ENCODE results near the gene CCDC85A.

CCDC85A gene

GRCh38 chr2:56348392-56349210 lies 164.8 kb downstream of the CCDC85A start:
- Histone ChIP-seq H3K36me3 (ENCODE audit: insufficient read depth, low read length) (no peaks in the 10 kb centered on the region), H3F3A (ENCODE audit: low read depth) (no peaks in the 10 kb centered on the region), H3K27me3 (ENCODE audit: insufficient read depth, low read length, poor library complexity, severe bottlenecking) (no peaks in the 10 kb centered on the region), H2AFZ (ENCODE audit: low read length) (no peak overlapping the region), H3K9me3 (ENCODE audit: insufficient read depth, low read depth, low read length) (no peaks in the 10 kb centered on the region), H3K4me3 (ENCODE audit: low read length, poor library complexity, severe bottlenecking) (no peak overlapping the region), H3K4me2 (ENCODE audit: low read depth, low read length, poor library complexity, severe bottlenecking) (no peak overlapping the region), H4K20me1 (ENCODE audit: insufficient read depth, low read length, poor library complexity, severe bottlenecking) (no peaks in the 10 kb centered on the region), H3K79me2 (ENCODE audit: insufficient read depth, low read length) (no peaks in the 10 kb centered on the region), H3K9ac (ENCODE audit: low read depth, low read length, poor library complexity, severe bottlenecking) (no peak overlapping the region), H3K4me1 (ENCODE audit: insufficient read depth, low read length, poor library complexity, severe bottlenecking) (no peaks in the 10 kb centered on the region), H3K9me2 (replicated peaks; ENCODE audit: low read depth, low read length) (no peaks in the 10 kb centered on the region)
- TF ChIP-seq CTCF (conservative IDR thresholded peaks at IDR 0.05; ENCODE audit: low read length) (no peak), EZH2phosphoT487 (IDR thresholded peaks at IDR 0.05; ENCODE audit: borderline replicate concordance) (no peak)

GRCh38 chr2:56357655-56358295 lies 174.0 kb downstream of the CCDC85A start:
- Histone ChIP-seq H3K79me2 (ENCODE audit: insufficient read depth, low read length) (no peaks in the 10 kb centered on the region), H3K9me3 (ENCODE audit: insufficient read depth, low read depth, low read length) (no peaks in the 10 kb centered on the region), H3K9ac (ENCODE audit: low read depth, low read length, poor library complexity, severe bottlenecking) (no peak overlapping the region), H3K27me3 (ENCODE audit: insufficient read depth, low read length, poor library complexity, severe bottlenecking) (no peaks in the 10 kb centered on the region), H3K9me2 (replicated peaks; ENCODE audit: low read depth, low read length) (no peaks in the 10 kb centered on the region), H3K4me2 (ENCODE audit: low read depth, low read length, poor library complexity, severe bottlenecking) (no peak overlapping the region), H4K20me1 (ENCODE audit: insufficient read depth, low read length, poor library complexity, severe bottlenecking) (no peaks in the 10 kb centered on the region), H3K4me3 (ENCODE audit: low read length, poor library complexity, severe bottlenecking) (no peak overlapping the region), H3K36me3 (ENCODE audit: insufficient read depth, low read length) (no peaks in the 10 kb centered on the region), H3F3A (ENCODE audit: low read depth) (no peaks in the 10 kb centered on the region), H3K4me1 (ENCODE audit: insufficient read depth, low read length, poor library complexity, severe bottlenecking) (no peaks in the 10 kb centered on the region), H2AFZ (ENCODE audit: low read length) (no peak overlapping the region)
- no peak for TF ChIP-seq EZH2phosphoT487 (IDR thresholded peaks at IDR 0.05; ENCODE audit: borderline replicate concordance)
- no peak for TF ChIP-seq CTCF (conservative IDR thresholded peaks at IDR 0.05; ENCODE audit: low read length)

- Histone ChIP-seq H3K9me3 (ENCODE audit: insufficient read depth, low read depth, low read length) (no peaks in the 10 kb centered on the region), H2AFZ (ENCODE audit: low read length) (no peak overlapping the region), H3K4me2 (ENCODE audit: low read depth, low read length, poor library complexity, severe bottlenecking) (no peak overlapping the region), H3K79me2 (ENCODE audit: insufficient read depth, low read length) (no peaks in the 10 kb centered on the region), H3K36me3 (ENCODE audit: insufficient read depth, low read length) (no peaks in the 10 kb centered on the region), H3F3A (ENCODE audit: low read depth) (no peaks in the 10 kb centered on the region), H4K20me1 (ENCODE audit: insufficient read depth, low read length, poor library complexity, severe bottlenecking) (no peaks in the 10 kb centered on the region), H3K9ac (ENCODE audit: low read depth, low read length, poor library complexity, severe bottlenecking) (no peak overlapping the region), H3K9me2 (replicated peaks; ENCODE audit: low read depth, low read length) (no peaks in the 10 kb centered on the region), H3K4me1 (ENCODE audit: insufficient read depth, low read length, poor library complexity, severe bottlenecking) (no peaks in the 10 kb centered on the region), H3K4me3 (ENCODE audit: low read length, poor library complexity, severe bottlenecking) (no peak overlapping the region), H3K27me3 (ENCODE audit: insufficient read depth, low read length, poor library complexity, severe bottlenecking) (no peaks in the 10 kb centered on the region)
- TF ChIP-seq EZH2phosphoT487 (IDR thresholded peaks at IDR 0.05; ENCODE audit: borderline replicate concordance) (no peak), CTCF (conservative IDR thresholded peaks at IDR 0.05; ENCODE audit: low read length) (no peak)
Measured at GRCh38 chr2:56361844-56362243, 178.1 kb downstream of the CCDC85A start.
